Osteocyte (in vitro differentiated cells): ENCODE results near the gene RFWD3. TPM values are rescaled to one million over a fixed set of nuclear protein-coding genes. Genes with fewer than 3 reads are reported as not detected.
A peak's percentile ranks its signal among the peaks of the same experiment; 100 is the strongest.

Experiments used
- DNase-seq: peaks from one replicate; pipeline ENCODE4 v3.0.0; 2021; ENCODE audit warnings: mixed read lengths; ENCODE audit not compliant: unreplicated experiment; ENCODE audit errors: extremely low spot score
- H3K27ac Mint-ChIP-seq: one replicate; pipeline ENCODE4 v1.8.0; 2021; ENCODE audit warnings: mild to moderate bottlenecking, mixed read lengths; ENCODE audit not compliant: unreplicated experiment
- H3K27me3 Mint-ChIP-seq: one replicate; pipeline ENCODE4 v1.8.0; 2021; ENCODE audit warnings: mixed read lengths; ENCODE audit not compliant: unreplicated experiment
- H3K36me3 Mint-ChIP-seq: one replicate; pipeline ENCODE4 v1.8.0; 2021; ENCODE audit warnings: mixed read lengths; ENCODE audit not compliant: unreplicated experiment
- H3K4me1 Mint-ChIP-seq: one replicate; pipeline ENCODE4 v1.8.0; 2021; ENCODE audit warnings: mixed read lengths; ENCODE audit not compliant: unreplicated experiment
- H3K4me3 Mint-ChIP-seq: one replicate; pipeline ENCODE4 v1.8.0; 2021; ENCODE audit warnings: mild to moderate bottlenecking, moderate library complexity, mixed read lengths; ENCODE audit not compliant: unreplicated experiment
- H3K9me3 Mint-ChIP-seq: one replicate; pipeline ENCODE4 v1.8.0; 2021; ENCODE audit warnings: mixed read lengths; ENCODE audit not compliant: unreplicated experiment
- CTCF ChIP-seq: fragments of 200-600 bp; sonication (generic); IDR thresholded peaks from 2 replicates; pipeline ENCODE4 v1.5.0; 2021; ENCODE audit warnings: antibody characterized with exemption, mild to moderate bottlenecking, moderate library complexity
- total RNA-seq: library from RNA; stranded (reverse); gene quantifications from 2 replicates; pipeline ENCODE4 v1.2.1, GENCODE V29; 2021

RFWD3 gene
- total RNA-seq, 1 donor from 2014 or later, result 30.7 TPM

DNA sequence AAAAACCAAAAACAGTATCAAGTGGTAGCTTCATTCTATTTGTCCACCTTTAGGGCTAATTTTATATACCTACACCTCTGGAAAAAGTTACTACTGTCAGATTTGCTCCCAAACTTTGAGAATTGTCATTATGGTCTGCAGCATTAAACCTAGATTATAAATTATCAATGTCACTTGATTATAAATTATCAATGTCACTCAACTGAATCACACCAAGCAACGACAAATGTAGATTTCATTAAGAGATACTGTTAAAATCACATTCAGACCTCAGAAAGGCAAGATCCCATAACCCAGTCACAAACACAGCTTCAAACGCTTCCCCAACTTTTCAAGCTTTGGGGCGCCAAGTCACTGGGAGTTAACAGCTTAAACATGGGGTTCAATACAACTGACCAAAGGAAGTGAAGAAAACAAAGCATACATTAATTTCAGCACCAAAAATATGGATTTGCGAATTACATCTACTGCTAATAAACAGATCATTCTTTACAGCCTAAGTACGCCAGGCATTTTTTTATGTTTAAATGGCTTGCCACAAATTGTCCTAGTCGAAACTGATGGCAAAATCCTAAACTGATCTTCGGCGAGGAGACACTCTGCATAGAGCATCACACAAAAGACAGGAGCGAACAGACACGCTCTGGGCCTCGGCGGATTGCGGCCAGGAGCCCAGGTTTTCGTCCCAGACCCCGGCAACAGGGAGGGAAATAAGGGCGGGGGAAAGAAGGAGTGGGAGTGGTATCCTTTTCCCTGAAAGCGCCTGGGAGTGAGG, 60.7 kb downstream of the RFWD3 start:
- no peak for TF ChIP-seq CTCF
- peak overlapping the region; percentile 96 for H3K27ac Mint-ChIP-seq
- DNase-seq, result no peak
- H3K4me1 Mint-ChIP-seq, result peaks cover 48% of the 10 kb centered on the region
- peak overlapping the region; percentile 95 for H3K4me3 Mint-ChIP-seq
- H3K36me3 Mint-ChIP-seq, result no peaks in the 10 kb centered on the region
- H3K9me3 Mint-ChIP-seq, result no peaks in the 10 kb centered on the region
- H3K27me3 Mint-ChIP-seq, result no peaks in the 10 kb centered on the region

DNA sequence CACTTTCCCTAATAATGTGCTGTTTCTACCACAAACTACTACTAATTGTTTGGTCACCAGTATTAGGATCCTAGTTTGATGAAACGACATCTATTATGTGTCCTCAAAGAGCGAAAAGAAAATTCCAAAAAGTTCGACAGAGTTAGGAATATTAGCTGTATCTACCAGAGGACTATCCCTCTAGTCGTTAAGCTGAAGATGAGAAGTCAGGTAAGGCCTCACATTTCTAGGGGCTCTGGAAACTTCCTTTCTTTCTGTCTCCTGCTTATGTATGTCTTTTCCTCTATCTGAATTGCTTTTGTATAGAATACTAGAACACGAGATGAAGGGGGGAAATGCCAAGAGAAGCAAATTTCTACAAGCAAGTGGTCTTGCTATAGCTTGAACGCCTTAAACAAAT, 61.3 kb downstream of the RFWD3 start:
- Mint-ChIP-seq H3K36me3 (no peaks in the 10 kb centered on the region), H3K4me3 (peak overlapping the region; percentile 95), H3K27ac (peak overlapping the region; percentile 96), H3K9me3 (no peaks in the 10 kb centered on the region), H3K27me3 (no peaks in the 10 kb centered on the region), H3K4me1 (peaks cover 54% of the 10 kb centered on the region)
- TF ChIP-seq CTCF, result no peak
- DNase-seq, result no peak

GRCh38 chr16:74603848-74604247, 62.8 kb downstream of the RFWD3 start:
- Mint-ChIP-seq H3K27me3 (no peaks in the 10 kb centered on the region), H3K27ac (peak overlapping the region; percentile 96), H3K4me3 (peak overlapping the region; percentile 95), H3K36me3 (no peaks in the 10 kb centered on the region), H3K9me3 (no peaks in the 10 kb centered on the region), H3K4me1 (peaks cover 59% of the 10 kb centered on the region)
- DNase-seq, result no peak
- no peak for TF ChIP-seq CTCF

GRCh38 chr16:74601126-74601871, 65.4 kb downstream of the RFWD3 start:
- H3K9me3 Mint-ChIP-seq, result no peaks in the 10 kb centered on the region
- TF ChIP-seq CTCF, result no peak
- peak overlapping the region; percentile 38 for H3K27ac Mint-ChIP-seq
- peaks cover 54% of the 10 kb centered on the region for H3K4me1 Mint-ChIP-seq
- H3K27me3 Mint-ChIP-seq, result no peaks in the 10 kb centered on the region
- no peak overlapping the region for H3K4me3 Mint-ChIP-seq
- peaks cover 6% of the 10 kb centered on the region for H3K36me3 Mint-ChIP-seq
- DNase-seq, result no peak

DNA sequence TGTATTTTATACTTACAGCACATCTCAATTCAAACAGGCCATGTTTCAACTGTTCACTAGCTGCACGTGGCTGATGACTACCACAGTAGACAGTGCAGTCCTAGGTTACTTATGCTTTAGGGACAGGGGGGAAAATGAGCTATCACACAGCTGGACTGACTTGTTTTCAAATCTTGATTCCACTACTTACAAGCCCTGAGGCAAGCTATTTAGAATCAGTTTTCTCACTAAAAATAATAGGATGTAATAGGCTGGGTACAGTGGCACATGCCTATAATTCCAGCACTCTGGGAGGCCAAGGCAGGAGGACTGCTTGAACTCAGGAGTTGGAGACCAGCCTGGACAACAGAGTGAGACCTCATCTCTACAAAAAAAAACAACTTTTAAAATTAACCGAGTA, 70.1 kb downstream of the RFWD3 start:
- DNase-seq, result no peak
- Mint-ChIP-seq H3K36me3 (peaks cover 6% of the 10 kb centered on the region), H3K4me1 (peaks cover 44% of the 10 kb centered on the region), H3K4me3 (no peak overlapping the region), H3K27me3 (no peaks in the 10 kb centered on the region), H3K9me3 (no peaks in the 10 kb centered on the region), H3K27ac (peak overlapping the region; percentile 23)
- TF ChIP-seq CTCF, result no peak
